ENCODE measurements around the gene RMC1.

DNA sequence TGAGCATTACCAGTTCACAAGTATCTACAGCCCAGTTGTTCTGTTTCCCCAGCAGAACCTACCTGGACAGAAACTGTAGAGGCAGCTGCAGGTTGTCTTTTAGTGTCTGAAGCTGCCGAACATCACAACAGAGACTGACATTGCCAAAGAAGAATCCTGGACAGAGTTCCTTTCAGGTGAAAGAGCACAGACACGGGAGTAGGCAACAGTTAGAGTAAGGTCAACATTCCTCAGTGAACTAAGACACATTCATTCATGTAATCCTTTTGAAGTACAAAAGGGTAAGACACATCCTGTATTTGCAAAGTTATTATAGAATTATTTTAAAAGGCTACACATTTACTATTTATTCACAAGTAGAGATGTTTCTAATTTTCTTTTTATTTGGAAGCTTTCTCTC, 68.7 kb downstream of the RMC1 start:
- TF ChIP-seq, protein P1, sequence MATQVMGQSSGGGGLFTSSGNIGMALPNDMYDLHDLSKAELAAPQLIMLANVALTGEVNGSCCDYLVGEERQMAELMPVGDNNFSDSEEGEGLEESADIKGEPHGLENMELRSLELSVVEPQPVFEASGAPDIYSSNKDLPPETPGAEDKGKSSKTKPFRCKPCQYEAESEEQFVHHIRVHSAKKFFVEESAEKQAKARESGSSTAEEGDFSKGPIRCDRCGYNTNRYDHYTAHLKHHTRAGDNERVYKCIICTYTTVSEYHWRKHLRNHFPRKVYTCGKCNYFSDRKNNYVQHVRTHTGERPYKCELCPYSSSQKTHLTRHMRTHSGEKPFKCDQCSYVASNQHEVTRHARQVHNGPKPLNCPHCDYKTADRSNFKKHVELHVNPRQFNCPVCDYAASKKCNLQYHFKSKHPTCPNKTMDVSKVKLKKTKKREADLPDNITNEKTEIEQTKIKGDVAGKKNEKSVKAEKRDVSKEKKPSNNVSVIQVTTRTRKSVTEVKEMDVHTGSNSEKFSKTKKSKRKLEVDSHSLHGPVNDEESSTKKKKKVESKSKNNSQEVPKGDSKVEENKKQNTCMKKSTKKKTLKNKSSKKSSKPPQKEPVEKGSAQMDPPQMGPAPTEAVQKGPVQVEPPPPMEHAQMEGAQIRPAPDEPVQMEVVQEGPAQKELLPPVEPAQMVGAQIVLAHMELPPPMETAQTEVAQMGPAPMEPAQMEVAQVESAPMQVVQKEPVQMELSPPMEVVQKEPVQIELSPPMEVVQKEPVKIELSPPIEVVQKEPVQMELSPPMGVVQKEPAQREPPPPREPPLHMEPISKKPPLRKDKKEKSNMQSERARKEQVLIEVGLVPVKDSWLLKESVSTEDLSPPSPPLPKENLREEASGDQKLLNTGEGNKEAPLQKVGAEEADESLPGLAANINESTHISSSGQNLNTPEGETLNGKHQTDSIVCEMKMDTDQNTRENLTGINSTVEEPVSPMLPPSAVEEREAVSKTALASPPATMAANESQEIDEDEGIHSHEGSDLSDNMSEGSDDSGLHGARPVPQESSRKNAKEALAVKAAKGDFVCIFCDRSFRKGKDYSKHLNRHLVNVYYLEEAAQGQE (IDR thresholded peaks at IDR 0.05; ENCODE audit: insufficient replicate concordance, low read depth): no peak
- TF ChIP-seq, protein P2, sequence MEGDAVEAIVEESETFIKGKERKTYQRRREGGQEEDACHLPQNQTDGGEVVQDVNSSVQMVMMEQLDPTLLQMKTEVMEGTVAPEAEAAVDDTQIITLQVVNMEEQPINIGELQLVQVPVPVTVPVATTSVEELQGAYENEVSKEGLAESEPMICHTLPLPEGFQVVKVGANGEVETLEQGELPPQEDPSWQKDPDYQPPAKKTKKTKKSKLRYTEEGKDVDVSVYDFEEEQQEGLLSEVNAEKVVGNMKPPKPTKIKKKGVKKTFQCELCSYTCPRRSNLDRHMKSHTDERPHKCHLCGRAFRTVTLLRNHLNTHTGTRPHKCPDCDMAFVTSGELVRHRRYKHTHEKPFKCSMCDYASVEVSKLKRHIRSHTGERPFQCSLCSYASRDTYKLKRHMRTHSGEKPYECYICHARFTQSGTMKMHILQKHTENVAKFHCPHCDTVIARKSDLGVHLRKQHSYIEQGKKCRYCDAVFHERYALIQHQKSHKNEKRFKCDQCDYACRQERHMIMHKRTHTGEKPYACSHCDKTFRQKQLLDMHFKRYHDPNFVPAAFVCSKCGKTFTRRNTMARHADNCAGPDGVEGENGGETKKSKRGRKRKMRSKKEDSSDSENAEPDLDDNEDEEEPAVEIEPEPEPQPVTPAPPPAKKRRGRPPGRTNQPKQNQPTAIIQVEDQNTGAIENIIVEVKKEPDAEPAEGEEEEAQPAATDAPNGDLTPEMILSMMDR (IDR thresholded peaks at IDR 0.05; ENCODE audit: insufficient read depth, low read length): no peak
